ENCODE measurements around the gene MRPL20.

MRPL20 gene

GRCh38 chr1:1361233-1361981, 45.7 kb downstream of the MRPL20 start:
- H3K36me3 ChIP-seq = no peaks in the 10 kb centered on the region
- peaks cover 10% of the 10 kb centered on the region for H3K4me1 ChIP-seq
- H3K9me3 ChIP-seq = no peaks in the 10 kb centered on the region
- no peak for TF ChIP-seq CTCF (IDR thresholded peaks at IDR 0.05; ENCODE audit: low read depth, low read length)
- H3K27me3 ChIP-seq = no peaks in the 10 kb centered on the region
- no peak overlapping the region for H3K4me3 ChIP-seq (ENCODE audit: low read depth, low read length)
- DNase-seq = peak; percentile 10

GRCh38 chr1:1360506-1361169, 46.5 kb downstream of the MRPL20 start:
- Histone ChIP-seq H3K4me3 (ENCODE audit: low read depth, low read length) (no peak overlapping the region), H3K27me3 (no peaks in the 10 kb centered on the region), H3K36me3 (no peaks in the 10 kb centered on the region), H3K4me1 (peaks cover 10% of the 10 kb centered on the region), H3K9me3 (no peaks in the 10 kb centered on the region)
- TF ChIP-seq CTCF (IDR thresholded peaks at IDR 0.05; ENCODE audit: low read depth, low read length) = no peak
- peak; percentile 9 for DNase-seq

- no peak for TF ChIP-seq CTCF (IDR thresholded peaks at IDR 0.05; ENCODE audit: low read depth, low read length)
- Histone ChIP-seq H3K4me1 (peaks cover 10% of the 10 kb centered on the region), H3K36me3 (no peaks in the 10 kb centered on the region), H3K4me3 (ENCODE audit: low read depth, low read length) (no peak overlapping the region), H3K27me3 (no peaks in the 10 kb centered on the region), H3K9me3 (no peaks in the 10 kb centered on the region)
- DNase-seq = peak; percentile 36
Observed at GRCh38 chr1:1359664-1360468, 47.2 kb downstream of the MRPL20 start.

- TF ChIP-seq CTCF (IDR thresholded peaks at IDR 0.05; ENCODE audit: low read depth, low read length) = no peak
- H3K4me3 ChIP-seq (ENCODE audit: low read depth, low read length) = no peak overlapping the region
- H3K9me3 ChIP-seq = no peaks in the 10 kb centered on the region
- DNase-seq = no peak
- no peaks in the 10 kb centered on the region for H3K27me3 ChIP-seq
- H3K4me1 ChIP-seq = peaks cover 10% of the 10 kb centered on the region
- H3K36me3 ChIP-seq = no peaks in the 10 kb centered on the region
Observed at GRCh38 chr1:1359308-1359663, 47.8 kb downstream of the MRPL20 start.

- H3K27me3 ChIP-seq = no peaks in the 10 kb centered on the region
- H3K9me3 ChIP-seq = no peaks in the 10 kb centered on the region
- TF ChIP-seq CTCF (IDR thresholded peaks at IDR 0.05; ENCODE audit: low read depth, low read length) = no peak
- no peaks in the 10 kb centered on the region for H3K36me3 ChIP-seq
- H3K4me3 ChIP-seq (ENCODE audit: low read depth, low read length) = no peak within 1 kb of the TSS
- DNase-seq = peak; percentile 36
- H3K4me1 ChIP-seq = peaks cover 12% of the 10 kb centered on the region
Observed at GRCh38 chr1:1358433-1359271, 48.4 kb downstream of the MRPL20 start, which contains the start of gene MXRA8. Gene MXRA8 (minus strand): TSS chr1:1358555. CDS start chr1:1358504, 51 bp downstream.
